ENCODE results near the gene XIRP1.

DNA sequence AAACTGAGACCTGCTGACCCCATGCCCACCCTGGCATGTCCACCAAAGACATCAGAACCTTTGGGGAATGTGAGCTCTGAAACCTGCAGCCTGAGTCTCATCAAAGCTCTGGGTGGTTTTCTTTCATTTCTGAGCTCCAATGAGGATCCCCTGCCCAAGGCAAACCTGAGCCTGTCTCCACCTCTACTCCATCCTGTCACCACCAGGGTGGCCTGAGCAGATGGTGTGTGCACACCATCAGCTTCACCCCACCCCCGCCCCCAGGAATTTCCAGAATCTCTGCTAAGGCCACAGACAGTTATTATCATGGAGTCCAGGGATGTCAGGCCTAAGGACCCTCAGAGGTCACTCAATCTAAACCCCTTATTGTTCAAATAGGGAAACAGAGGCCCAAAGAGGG lies 1.3 kb downstream of the XIRP1 start:
- TF ChIP-seq, protein P1, sequence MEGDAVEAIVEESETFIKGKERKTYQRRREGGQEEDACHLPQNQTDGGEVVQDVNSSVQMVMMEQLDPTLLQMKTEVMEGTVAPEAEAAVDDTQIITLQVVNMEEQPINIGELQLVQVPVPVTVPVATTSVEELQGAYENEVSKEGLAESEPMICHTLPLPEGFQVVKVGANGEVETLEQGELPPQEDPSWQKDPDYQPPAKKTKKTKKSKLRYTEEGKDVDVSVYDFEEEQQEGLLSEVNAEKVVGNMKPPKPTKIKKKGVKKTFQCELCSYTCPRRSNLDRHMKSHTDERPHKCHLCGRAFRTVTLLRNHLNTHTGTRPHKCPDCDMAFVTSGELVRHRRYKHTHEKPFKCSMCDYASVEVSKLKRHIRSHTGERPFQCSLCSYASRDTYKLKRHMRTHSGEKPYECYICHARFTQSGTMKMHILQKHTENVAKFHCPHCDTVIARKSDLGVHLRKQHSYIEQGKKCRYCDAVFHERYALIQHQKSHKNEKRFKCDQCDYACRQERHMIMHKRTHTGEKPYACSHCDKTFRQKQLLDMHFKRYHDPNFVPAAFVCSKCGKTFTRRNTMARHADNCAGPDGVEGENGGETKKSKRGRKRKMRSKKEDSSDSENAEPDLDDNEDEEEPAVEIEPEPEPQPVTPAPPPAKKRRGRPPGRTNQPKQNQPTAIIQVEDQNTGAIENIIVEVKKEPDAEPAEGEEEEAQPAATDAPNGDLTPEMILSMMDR (conservative IDR thresholded peaks at IDR 0.05) = no peak
- TF ChIP-seq ZFX (IDR thresholded peaks at IDR 0.05) = no peak
